GM18517 (cell line): ENCODE data around the gene C2CD2.
"Not testable (repeated sequence)": the region's sequence is repeated elsewhere in the genome, so short reads cannot be mapped to it uniquely, and the experiment has no call there.

Experiments
- ATAC-seq: cut with Tn5 transposase; IDR thresholded peaks from one replicate; pipeline ENCODE4 v1.9.1; 2021; ENCODE audit warnings: mild to moderate bottlenecking, moderate library complexity; ENCODE audit not compliant: unreplicated experiment

C2CD2 gene

DNA sequence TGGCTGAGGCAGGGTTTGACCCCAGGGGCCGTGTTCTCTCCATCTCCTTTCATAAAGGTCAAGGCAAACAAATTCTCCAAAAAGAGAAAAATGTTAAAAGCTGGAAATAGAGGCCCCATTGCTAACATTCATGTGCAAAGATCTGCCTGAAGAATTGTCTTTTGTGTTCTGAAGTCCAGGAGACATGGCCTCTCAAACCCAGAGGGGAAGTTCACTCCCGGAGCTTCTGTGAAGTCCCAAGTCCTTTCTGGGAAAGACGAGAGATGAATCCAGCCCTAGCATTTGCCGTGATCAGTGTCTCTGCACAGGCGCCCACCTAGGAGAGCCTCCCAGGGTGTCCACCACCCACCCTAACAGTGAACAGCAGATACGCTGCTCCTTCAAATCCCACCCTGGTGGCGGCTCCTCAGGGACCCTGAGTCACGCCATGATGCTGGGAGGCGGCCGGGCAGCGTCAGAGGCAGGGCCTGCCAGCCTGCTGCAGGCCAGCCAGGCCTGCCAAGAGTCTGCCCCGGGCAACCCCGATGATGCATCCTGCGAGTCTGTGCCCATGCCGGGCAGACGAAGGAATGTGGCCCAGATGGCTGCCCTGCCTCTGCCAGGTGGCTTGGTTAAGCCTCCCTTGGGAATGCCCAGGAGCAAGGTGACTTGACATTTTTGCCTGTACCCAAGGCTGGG lies 5.2 kb upstream of the C2CD2 start:
- no peak for ATAC-seq

DNA sequence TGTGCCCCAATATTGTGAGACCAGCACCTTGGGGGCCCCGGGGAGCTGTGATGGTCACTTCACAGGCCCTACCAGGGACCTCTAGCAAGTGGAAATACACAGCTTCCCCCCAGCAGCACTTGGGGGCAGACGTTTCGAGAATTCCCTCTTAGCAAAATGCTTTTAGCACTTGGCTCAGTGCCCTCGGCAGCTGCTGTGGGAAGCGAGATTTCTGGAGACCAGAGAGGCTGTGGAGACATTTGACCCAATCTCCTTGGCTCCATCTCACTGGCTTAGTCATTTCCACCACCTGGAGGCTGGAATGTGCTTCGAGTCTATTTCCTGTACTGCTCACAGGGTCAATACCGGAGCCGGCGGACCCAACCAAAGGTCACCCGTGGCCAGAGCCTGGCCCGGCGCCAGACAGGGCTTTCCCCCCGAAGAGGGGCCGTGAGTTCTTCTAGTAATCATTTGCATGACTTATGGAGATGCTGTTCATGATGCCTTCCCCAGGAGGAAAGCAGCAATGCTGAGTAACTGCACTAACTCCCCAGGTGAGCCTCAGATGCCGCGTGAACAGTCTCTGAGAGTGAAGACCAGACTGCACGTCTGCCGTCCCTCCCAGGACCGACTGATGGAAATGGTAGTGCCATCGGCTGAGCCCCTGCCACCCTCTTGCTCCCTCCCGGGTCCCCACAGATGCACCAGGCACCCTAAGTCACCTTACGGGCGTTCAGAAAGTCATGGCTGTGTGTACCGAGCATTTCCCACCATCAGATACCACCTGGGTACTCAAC lies 4.4 kb upstream of the C2CD2 start:
- ATAC-seq: no peak

DNA sequence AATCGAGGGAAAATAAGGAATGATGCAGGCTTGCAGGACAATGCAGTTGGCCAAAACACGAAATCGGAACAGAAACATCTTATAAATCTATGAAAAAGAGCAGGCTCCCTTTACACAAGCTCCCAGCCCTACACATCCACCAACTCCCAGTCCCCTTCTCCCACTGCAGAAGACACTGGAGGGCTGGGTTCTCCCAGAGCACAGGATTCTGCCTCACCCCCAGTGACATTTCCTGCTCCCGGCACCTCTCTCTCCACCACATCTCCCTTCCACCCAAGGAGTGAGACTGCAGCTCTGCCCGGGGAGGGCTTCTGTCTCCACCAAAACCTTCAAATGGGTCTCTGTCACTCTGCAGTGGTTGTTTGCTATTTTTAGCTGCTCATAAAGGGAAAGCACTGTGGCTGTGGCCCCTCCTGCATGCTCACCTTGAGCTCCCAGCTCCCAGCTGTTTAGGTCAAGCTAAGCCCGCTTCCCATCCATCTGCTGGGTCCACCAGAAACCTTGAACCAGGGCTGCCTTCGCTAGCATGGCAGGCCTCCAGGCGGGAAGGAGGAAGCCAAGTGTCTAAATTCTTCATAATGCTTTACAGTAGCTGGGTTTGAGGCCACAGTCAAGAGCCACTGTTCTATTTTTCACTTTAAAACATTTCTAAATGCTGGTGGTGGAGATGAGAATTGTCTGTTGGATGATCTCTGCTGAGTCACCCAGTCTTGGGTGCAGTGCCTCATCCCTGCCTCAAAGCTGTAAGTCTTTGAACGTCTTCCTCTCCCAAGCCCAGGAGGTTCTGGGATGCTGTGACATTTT lies 3.3 kb upstream of the C2CD2 start:
- no peak for ATAC-seq

DNA sequence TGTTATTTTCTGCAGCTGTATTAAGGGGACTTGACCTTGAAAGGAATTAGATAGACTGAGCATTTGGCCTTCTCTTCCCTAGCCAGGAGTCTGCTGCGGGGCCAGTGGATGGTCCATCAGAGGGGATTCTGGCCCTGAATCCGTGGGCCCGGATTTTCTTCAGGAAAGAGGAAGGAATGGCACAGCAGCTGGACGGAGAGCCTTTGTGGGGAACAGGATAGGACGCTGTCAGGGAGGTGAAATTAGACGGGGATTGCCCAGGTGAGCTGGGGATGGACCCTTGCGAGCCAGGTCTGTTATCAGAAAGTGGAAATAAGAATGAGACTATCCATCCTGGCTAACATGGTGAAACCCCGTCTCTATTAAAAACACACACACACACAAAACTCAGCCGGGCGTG lies 1.7 kb upstream of the C2CD2 start:
- ATAC-seq: no peak

DNA sequence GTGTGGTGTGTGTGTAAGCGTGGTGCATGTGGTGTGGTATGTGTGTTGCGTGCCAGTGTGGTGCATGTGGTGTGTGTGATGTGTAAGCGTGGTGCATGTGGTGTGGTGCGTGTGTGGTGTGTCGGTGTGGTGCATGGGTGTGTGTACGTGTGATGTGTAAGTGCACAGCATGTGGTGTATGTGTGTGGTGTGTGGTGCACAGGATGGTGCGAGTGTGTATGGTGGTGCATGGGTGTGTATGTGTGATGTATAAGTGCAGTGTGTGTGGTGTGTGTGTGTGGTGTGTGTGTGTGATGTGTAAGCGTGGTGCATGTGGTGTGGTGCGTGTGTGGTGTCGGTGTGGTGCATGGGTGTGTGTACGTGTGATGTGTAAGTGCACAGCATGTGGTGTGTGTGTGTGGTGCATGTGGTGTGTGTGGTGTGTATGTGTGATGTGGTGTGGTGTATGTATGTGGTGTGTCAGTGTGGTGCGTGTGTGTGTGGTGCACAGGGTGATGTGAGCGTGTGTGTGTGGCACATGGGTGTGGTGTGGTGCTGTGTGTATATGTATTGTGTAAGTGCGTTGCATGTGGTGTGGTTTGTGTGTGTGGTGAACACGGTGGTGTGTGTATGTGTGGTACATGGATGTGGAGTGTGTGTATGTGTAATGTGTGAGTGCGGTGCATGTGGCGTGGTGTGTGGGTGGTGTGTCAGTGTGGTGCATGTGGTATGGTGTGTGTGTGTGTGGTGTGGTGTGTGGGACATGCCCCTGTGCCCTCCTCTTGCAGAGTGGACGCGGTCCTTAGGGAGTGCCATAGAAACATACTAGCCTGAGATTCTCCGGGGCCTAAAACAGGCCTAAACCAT lies 1.1 kb upstream of the C2CD2 start:
- ATAC-seq: no peak

DNA sequence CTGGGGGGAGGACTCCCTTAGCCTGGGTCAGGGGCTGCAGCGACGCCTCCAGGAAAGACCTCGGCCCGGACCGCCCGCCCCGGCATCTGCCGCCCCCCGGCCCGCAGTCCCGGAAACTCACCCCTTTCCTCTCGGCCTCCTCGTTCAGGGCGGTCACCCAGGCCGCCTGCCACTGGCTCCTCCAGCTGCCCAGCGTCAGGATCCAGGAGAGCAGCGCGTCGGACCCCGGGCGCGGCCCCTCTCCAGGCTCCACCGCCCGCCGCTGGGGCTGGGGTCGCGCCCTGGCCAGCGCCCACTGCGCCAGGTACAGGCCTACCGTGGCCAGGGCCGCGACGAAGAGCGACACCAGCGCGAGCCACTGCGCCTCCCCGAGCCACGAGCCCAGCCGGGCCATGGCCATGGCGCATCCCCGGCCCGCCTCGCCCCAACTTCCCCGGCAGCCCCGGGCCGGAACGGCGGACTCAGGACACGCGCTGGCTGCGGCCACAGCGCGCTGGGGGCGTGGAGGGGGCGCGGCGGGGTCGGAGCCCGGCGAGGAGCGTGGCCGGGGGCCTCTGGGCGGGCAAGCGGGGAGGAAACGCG lies 478 bp downstream of the C2CD2 start:
- no peak for ATAC-seq

DNA sequence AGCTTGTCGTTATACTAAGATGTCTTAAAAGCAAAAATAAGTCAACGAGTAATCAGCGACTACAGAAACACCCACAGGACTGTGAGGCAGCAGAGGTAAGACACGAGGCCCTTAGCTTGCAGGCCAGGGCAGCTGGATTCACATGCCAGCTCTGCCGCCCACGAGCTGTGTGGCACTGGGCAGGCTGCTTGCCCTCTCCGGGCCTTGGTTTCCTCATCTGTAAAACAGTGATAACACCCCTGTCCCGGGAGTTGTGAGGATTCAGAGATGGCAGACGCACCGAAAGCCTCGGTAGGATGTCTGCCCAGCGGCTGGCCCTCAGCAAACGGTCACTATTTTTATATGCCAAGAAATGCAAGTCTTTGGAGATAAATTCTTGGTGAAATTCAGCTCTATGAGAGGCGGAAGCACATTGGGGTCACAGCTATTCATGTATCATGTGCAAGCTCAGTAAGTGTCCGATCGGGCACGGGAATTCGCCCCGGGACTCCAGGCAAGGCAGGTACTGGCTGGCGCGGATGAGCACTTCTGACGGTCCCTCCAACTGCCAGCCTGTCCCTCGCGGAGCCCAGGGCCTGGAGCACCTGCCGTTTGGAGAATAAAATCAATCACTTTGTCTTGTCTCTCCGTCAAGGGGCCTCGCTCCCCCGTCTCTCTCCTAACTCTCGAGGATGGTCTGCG lies 1.1 kb downstream of the C2CD2 start:
- ATAC-seq: no peak

DNA sequence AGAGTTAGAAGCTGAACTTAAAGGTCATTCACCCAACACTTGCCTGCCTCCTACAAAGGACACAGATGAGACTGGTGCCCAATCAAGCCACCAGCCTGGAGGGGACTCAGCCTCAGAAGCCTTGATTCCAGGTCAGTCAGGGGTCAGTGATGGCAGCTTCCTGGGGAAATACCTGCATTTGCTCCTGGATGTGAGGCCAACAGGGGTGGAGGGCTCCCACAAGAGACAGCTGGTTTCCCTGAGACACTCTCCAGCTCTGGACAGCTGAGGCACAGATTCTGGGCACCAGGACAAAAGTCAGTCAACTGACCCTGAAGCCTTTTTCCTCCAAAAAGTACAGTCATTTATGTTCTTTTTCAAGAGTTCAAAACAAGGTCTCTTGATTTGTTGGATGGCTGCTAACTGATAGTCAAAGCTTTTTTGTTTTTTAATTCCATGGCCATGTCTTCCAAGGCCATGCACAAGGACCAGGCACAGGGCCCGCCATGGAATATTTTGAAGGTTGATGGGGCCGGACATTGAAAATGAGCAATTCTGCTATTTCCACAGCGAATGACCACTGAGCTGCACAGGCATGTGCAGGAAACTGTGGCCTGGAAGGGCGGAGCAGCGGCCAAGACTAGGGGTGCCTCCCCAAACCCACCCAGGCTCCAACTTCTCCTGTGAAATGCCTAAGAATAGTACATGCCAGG lies 1.8 kb downstream of the C2CD2 start:
- no peak for ATAC-seq

DNA sequence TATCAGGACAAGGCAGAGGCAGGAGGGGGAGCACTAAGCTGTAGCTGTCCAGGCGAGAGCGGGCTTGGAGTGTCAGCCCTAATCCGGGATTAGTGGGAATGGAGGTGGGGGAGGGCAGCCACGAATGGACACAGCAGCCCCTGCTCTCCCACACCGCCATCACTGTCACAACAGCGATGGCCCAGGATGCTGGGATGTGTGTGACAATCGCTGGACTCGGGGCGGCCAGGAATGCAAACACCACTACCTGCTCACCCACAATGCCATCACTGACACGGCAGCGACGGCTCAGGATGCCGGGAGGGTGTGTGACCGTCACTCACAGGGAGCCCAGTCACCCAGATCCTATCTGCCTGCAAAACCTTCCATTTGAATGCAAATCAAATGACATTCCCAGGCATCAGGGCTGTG lies 2.9 kb downstream of the C2CD2 start:
- ATAC-seq: no peak

DNA sequence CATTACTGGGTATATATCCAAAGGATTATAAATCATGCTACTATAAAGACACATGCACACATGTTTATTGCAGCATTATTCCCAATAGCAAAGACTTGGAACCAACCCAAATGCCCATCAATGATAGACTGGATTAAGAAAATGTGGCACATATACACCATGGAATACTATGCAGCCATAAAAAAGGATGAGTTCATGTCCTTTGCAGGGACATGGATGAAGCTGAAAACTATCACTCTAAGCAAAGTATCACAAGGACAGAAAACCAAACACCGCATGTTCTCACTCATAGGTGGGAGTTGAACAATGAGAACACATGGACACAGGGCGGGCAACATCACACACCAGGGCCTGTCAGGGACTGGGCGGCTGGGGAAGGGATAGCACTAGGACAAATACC lies 4.2 kb downstream of the C2CD2 start:
- ATAC-seq: not testable (repeated sequence)

DNA sequence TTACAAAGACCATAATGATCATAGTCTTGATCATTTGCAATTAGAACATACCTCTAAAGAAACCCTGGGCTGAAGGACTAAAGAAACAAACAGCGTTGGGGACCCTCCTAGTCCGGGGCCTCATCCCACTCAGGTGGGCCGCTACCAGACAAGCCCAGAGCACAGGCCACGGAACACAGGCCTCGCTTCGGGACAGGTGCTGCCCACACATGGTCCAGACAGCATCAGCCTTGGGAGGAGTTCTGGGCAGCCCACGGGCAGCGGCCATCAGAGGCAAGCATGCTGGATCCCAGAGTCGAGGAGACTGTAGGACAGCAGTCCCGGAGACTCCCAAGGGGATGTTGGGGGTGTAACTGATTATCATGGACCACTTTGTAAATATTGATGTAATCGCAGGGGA lies 4.9 kb downstream of the C2CD2 start:
- no peak for ATAC-seq

DNA sequence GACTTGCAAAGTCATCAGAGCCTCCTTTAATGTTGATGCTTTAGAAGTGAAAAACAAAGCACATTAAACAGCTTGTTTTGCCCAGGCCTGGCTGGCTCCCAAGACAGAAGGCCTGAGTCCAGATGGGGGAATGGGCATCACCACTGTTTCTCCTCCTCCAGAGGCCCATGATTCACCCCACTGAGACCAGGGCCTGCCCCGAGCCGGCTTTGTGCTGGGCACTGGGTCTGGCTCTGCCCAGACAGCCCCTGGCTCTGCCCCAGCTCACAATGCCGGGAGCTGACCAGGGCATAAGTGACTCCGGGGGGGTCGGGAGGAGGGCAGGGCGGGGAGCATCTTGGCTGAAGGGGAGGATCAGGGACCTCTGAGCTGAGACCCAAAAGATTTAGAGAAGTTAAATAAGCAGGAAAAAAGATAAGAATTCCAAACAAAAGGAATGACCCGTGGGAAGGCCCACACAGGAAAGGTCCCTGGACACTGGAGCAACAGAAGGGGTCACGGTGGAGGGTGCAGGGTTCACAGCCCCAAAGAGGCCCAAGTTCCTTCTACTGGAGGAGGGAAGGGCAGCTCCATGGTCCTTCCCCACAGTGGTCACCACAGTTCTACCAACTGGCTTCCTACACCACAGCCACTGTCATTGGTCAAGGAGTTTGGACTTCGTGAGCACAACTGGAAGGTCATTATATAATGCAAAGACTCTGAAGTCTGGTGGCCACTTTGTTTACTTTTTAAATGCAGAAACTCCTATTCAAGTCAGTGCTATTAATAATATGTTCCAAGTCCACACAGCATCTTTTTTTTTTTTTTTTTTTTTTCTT lies 5.5 kb downstream of the C2CD2 start:
- no peak for ATAC-seq

DNA sequence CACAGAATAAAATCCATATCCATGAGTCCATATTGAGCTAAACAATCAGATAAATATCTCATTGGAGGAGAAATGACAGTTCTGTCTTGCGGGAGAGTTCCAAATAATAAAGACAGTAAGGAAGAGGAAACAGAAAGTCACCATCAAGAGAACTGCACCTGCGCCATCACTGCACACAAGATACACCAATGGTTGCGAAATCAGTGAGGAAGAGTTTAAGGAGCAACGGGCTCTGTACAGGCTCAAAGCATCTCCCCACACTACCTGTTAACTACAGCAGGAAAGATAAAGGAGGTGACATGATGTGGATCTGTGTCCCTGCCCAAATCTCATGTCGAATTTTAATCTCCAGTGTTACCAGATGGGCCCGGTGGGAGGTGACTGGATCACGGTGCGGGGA lies 7.8 kb downstream of the C2CD2 start:
- no peak for ATAC-seq

DNA sequence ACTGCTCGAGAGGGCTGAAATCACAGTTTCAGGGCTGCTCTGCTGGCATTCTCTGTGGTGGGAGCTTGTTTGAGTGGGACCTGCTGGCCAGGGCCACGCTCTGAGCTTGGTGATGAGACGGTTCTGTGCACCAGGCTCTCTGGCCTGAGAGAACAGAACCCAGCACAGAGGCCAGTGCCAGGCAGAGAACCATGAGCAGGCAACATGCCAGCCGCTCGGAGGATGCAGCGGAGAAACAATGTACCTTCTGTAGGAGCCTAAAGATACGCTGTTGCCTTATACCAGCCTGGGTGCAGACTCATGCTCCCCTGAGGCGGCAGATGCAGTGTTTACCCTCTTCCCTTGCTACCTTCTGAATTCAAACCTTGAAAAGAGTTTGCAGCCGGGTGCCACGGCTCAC lies 10.0 kb downstream of the C2CD2 start:
- no peak for ATAC-seq

DNA sequence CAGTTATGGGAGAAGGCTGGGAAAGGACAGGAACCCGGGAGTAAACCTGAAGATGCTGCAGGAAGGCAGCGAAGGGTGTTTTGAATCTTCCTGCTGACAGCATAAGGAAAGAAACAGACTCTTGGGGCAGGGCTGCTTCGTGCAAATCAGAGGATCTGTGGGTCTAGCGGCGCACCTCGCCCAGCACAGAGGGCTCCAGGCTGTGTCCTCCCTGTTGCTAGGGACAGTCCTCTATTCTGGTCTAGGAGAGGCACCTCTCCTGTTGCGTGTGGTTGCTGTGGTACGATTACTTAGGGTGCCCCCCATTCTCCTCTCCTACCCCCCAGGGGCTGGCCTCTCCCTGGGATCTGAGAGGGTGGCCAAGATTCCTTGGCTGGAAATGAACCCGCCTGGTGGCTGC lies 11.4 kb downstream of the C2CD2 start:
- no peak for ATAC-seq

DNA sequence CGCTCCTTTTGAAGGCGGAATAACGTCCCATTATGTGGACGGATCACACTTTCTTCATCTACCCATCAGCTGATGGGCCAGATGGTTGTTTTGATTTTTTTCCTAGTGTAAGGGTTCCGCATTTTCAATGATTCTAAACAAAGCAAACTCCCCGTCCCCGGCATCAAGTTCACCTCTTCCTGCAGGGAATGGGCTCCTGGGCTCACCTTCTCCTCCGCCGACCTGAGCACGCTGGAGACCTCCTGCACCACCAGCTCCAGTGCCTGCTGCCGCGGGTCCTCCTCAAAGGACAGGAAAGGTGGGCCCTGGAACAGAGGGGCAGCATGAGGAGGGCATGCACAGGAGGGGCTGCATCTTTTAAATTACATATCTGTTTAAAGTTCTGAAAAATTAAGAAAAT lies 11.9 kb downstream of the C2CD2 start:
- no peak for ATAC-seq

DNA sequence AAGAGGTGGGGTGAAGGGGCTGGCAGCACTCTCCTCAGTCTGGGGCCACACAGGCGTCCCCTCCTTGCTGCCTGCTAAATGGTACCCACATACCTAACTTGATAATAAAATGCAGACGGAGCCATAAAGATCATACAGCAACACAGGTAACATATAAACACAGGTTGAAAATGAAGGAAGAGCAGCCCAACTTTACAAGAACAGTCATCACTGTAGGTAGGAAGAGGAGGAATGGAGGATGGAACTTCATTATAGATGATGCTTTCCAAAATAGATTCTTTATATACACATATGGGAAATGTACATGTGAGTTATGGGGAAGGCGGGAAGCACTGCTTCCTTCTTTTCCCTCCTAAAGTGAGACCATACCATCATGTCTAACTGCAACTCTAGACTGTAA lies 13.4 kb downstream of the C2CD2 start:
- ATAC-seq: no peak

DNA sequence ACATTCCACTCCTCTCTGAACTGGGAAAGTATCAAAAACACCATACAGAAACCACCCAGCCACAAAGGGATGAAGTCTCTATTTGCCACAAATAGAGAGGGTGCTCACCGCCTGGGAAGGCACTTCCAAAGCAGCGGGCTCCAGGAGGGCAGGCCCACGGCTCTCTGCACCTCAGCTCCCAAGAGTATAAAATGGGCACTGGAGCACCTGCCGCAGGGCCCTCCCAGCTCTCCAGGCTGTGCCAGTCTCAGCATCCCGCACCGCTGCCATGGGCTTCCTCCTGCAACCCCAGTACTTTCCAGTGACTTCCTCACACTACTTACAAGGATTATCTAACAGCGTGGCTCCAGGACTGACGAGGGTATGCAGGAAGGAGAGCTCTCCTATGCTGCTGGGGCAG lies 14.4 kb downstream of the C2CD2 start:
- no peak for ATAC-seq
